Transverse colon (tissue), 4 donors: ENCODE results near the gene STAT5B. TPM values are rescaled to one million over a fixed set of nuclear protein-coding genes. Genes with fewer than 3 reads are reported as not detected.

ENCODE experiments used
- DNase-seq: peaks from one replicate; pipeline ENCODE4 v3.0.0-alpha.2; 2019
- H3K27ac ChIP-seq, 4 donors: fragments of 200-600 bp; sonication (generic); 2 replicates each; pipeline ENCODE4 v1.5.1; 2016 to 2018; ENCODE audit warnings: inconsistent platforms in 4 of 4
- H3K27me3 ChIP-seq: fragments of 200-600 bp; sonication (generic); 2 replicates; pipeline ENCODE4 v1.5.1; 2017; ENCODE audit warnings: inconsistent platforms
- H3K36me3 ChIP-seq, 4 donors: fragments of 200-600 bp; sonication (generic); 2 replicates each; pipeline ENCODE4 v1.5.1; 2017 to 2019; ENCODE audit warnings: inconsistent platforms in 4 of 4
- H3K4me1 ChIP-seq, 4 donors: fragments of 200-600 bp; sonication (generic); 2 replicates each; pipeline ENCODE4 v1.5.1; 2017 to 2020; ENCODE audit warnings: inconsistent platforms in 4 of 4
- H3K4me3 ChIP-seq, 4 donors: fragments of 200-600 bp; sonication (generic); 1 replicate in 1 of 4; 2 replicates in 3 of 4; pipeline versions ENCODE4 v1.5.1 to v1.6.1; 2017 to 2019; ENCODE audit warnings: inconsistent platforms in 4 of 4
- H3K9me3 ChIP-seq, 2 donors: fragments of 200-600 bp; sonication (generic); 2 replicates each; pipeline ENCODE4 v1.5.1; 2017 to 2019; ENCODE audit warnings: inconsistent platforms in 2 of 2
- EP300 ChIP-seq: sonication (generic); formaldehyde crosslinking; IDR thresholded peaks from one replicate; pipeline ENCODE4 v1.6.1; 2017; ENCODE audit warnings: antibody characterized with exemption, low read depth
- POLR2A ChIP-seq: fragments of 450-650 bp; IDR thresholded peaks from one replicate; pipeline ENCODE4 v1.6.1; 2016; ENCODE audit warnings: antibody characterized with exemption, mild to moderate bottlenecking, moderate library complexity
- POLR2AphosphoS5 ChIP-seq, 3 donors: sonication (generic); formaldehyde crosslinking; IDR thresholded peaks; one replicate each; pipeline ENCODE4 v1.6.1; 2016; ENCODE audit warnings: antibody characterized with exemption in 3 of 3
- WGBS, 2 donors: methylation state at CpG; one replicate each; pipeline ENCODE4 v1.1.5; 2018; ENCODE audit warnings: low coverage in 1 of 2; 5-methylcytosine and 5-hydroxymethylcytosine counted together
- in situ Hi-C, 4 donors: fragments of 200-750 bp; cut with MboI; loops; one replicate each; pipeline versions ENCODE4 v1.15.0 to v1.15.1; 2017; ENCODE audit warnings: low sequenced_read_pairs in 3 of 4, low pct_ligation_motif_present in 1 of 4, low pct_unique_long_range_greater_than_20kb in 1 of 4
- intact Hi-C: fragments of 100-400 bp; cut with DNase I; formaldehyde crosslinking; loops from one replicate; pipeline ENCODE4 v1.15.1; 2023; ENCODE audit warnings: low total_unique reads
- total RNA-seq, 4 donors: library from RNA; depleted of rRNA; stranded (reverse); fragments of >200 nt; gene quantifications; one replicate each; pipeline ENCODE4 v1.1.0, GENCODE V29; 2016
- TF ChIP-seq, protein P1 (sequence below), 5 experiments: fragments of 200-600 bp in 3 of 5; fragments of 450-650 bp in 2 of 5; sonication (generic) in 3 of 5; IDR thresholded peaks; 1 replicate in 2 of 5; 2 replicates in 3 of 5; pipeline ENCODE4 v1.5.1; 2016 to 2017; ENCODE audit warnings: antibody characterized with exemption in 5 of 5, inconsistent platforms in 3 of 5, mild to moderate bottlenecking in 2 of 5, moderate library complexity in 1 of 5

The STAT5B gene
- total RNA-seq, 4 donors from 2014 or later, result 51.3 to 151 (median 79.1) TPM

DNA sequence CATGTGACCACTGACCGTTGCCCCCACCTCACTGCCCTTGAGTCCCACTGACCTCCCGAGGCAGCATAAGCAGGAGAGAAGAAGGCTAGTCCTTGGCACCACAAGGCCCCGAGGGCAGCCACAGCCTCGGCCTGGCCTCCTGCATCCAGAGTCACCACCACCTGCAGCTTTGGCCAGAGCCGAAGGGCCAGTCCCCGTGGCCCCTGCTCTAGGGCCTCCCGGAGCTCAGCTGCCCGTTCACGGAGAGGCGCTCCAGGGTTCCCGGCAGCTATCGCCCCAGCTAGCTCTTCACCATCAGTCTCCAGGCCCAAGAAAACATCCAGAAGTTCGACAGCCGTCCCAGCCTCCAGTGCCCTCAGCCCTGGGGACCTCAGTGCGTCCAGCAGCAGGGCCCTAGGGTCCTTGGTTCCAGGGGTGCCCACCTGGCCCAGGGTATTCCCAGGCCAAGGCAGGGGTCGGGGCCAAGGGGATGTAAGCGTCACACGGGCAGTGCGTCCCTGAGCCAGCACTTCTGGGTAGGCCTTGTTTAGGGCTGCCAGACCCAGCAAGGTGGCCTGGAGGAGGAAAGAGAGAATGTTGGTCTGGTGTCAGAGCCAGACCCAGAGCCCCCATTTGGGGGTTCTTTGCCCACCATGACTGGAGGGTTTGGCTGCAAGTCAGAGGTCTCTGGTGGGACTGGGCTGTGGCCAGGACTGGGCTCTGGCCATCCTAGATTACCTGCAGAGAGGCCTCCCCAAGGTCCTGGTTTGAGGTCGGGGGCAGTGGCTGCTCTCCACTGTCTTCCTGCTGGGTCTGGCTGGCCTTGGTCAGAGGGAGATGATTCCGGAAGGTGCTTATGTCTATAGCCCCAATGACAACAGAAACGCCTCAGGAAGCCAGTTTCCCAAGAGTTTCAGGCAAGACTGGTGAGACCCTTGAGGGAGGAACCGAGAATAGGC, 83.7 kb downstream of the STAT5B start:
- no peak for DNase-seq
- Histone ChIP-seq H3K4me1 (peaks cover 16 to 20% (median 19%) of the 10 kb centered on the region in 4 donors), H3K9me3 (no peaks in the 10 kb centered on the region), H3K27ac (no peak overlapping the region), H3K4me3 (no peak overlapping the region), H3K36me3 (no peaks in the 10 kb centered on the region), H3K27me3 (no peaks in the 10 kb centered on the region)
- 90% methylated on average over 23 of the region's 23 CpGs; no CpG with 5 or more reads in 1 of the 2 donors for WGBS, 2 donors
- intact Hi-C loops, result no loop called here
- in situ Hi-C loops, result no loop called here
- TF ChIP-seq POLR2A, result no peak
- no peak for TF ChIP-seq POLR2AphosphoS5 (IDR thresholded peaks at IDR 0.05)
- TF ChIP-seq, protein P1, sequence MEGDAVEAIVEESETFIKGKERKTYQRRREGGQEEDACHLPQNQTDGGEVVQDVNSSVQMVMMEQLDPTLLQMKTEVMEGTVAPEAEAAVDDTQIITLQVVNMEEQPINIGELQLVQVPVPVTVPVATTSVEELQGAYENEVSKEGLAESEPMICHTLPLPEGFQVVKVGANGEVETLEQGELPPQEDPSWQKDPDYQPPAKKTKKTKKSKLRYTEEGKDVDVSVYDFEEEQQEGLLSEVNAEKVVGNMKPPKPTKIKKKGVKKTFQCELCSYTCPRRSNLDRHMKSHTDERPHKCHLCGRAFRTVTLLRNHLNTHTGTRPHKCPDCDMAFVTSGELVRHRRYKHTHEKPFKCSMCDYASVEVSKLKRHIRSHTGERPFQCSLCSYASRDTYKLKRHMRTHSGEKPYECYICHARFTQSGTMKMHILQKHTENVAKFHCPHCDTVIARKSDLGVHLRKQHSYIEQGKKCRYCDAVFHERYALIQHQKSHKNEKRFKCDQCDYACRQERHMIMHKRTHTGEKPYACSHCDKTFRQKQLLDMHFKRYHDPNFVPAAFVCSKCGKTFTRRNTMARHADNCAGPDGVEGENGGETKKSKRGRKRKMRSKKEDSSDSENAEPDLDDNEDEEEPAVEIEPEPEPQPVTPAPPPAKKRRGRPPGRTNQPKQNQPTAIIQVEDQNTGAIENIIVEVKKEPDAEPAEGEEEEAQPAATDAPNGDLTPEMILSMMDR (IDR thresholded peaks at IDR 0.05), result no peak
- no peak for TF ChIP-seq EP300

DNA sequence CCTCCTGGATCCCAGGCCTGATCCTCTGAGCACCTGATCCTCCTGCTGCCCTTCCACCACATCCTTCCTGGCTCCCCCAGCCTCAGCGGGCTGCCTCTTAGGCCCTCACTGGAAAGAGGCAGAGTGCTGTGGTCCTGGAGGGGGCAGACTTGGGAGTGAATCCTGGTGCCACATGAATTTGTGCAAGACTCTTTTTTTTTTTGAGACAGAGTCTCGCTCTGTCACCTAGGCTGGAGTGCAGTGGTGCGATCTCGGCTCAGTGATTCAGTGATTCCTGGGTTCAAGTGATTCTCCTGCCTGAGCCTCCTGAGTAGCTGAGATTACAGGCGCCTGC, 84.9 kb downstream of the STAT5B start:
- Histone ChIP-seq H3K4me1 (peaks cover 16 to 20% (median 19%) of the 10 kb centered on the region in 4 donors), H3K9me3 (no peaks in the 10 kb centered on the region), H3K27me3 (no peaks in the 10 kb centered on the region), H3K36me3 (no peaks in the 10 kb centered on the region), H3K4me3 (no peak overlapping the region), H3K27ac (no peak overlapping the region)
- DNase-seq, result no peak
- 95% methylated on average over 5 of the region's 5 CpGs; no CpG with 5 or more reads in 1 of the 2 donors for WGBS, 2 donors
- in situ Hi-C loops (no loop called here), intact Hi-C loops (no loop called here)
- TF ChIP-seq EP300, result no peak
- TF ChIP-seq, protein P1 (IDR thresholded peaks at IDR 0.05), result no peak
- TF ChIP-seq POLR2AphosphoS5 (IDR thresholded peaks at IDR 0.05), result no peak
- no peak for TF ChIP-seq POLR2A

DNA sequence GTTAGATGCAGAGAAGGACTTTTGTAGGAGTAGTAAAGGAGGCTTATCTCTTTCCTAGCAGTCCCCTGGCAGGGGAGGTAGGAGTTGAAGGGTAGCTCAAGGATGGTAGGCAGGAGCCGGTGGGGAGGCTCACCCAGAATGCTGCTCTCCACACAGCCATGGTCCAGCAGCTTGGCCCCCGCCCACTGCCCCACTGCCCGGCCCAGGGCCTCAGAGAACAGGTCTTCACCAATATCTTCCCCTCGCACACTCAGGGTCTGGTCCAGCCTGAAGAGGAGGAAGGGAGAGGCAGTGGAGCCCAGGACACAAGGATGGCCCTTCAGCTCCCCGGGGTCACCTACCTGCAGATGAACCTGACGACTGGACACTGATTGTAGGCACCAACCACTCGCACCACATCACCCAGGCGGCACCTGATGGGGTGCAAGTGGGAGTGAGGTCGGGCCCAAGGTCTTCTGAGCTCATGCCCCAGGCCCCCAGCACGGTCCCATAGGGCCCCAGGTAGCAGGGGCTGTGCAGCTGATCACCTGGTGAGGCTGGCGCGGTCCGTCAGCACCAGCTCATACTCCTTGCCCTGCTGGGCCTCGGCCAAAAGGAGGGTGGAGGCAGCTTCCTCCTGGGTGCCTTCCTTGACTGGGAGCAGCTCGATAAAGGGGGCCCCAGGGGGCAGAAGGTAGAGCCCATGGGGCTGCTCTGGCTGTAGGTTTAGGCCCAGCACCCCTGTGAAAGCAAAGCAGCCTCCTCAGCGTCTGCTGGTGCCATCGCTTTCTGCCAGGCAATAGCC, 85.5 kb downstream of the STAT5B start:
- Histone ChIP-seq H3K9me3 (no peaks in the 10 kb centered on the region), H3K27me3 (no peaks in the 10 kb centered on the region), H3K4me3 (no peak overlapping the region), H3K36me3 (no peaks in the 10 kb centered on the region), H3K4me1 (peaks cover 16 to 20% (median 19%) of the 10 kb centered on the region in 4 donors), H3K27ac (no peak overlapping the region)
- 91% methylated on average over 15 of the region's 17 CpGs; no CpG with 5 or more reads in 1 of the 2 donors for WGBS, 2 donors
- no peak for DNase-seq
- intact Hi-C loops (no loop called here), in situ Hi-C loops (no loop called here)
- TF ChIP-seq POLR2AphosphoS5 (IDR thresholded peaks at IDR 0.05), result no peak
- TF ChIP-seq, protein P1 (IDR thresholded peaks at IDR 0.05), result no peak
- TF ChIP-seq POLR2A, result no peak
- TF ChIP-seq EP300, result no peak

DNA sequence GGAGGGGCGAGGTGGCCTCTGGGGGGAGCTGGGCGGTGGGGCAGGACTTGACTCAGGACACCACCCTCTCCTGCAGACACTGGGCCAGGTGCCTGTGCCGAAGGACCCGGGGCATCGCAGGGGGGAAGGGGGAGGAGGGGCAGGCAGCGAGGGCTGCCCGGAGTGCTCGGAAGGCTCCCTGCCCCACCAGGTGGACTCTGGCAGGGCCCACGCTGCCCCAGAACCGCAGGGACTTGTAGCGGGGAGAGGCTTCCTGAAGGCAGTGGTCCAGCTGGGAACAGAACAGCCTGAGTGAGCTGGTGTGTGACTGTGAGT, 86.6 kb downstream of the STAT5B start:
- 86% methylated on average over 11 of the region's 11 CpGs; no CpG with 5 or more reads in 1 of the 2 donors for WGBS, 2 donors
- intact Hi-C loops (no loop called here), in situ Hi-C loops (no loop called here)
- no peak for DNase-seq
- Histone ChIP-seq H3K36me3 (no peaks in the 10 kb centered on the region), H3K9me3 (no peaks in the 10 kb centered on the region), H3K27ac (no peak overlapping the region), H3K27me3 (no peaks in the 10 kb centered on the region), H3K4me1 (peaks cover 19 to 23% (median 21%) of the 10 kb centered on the region in 4 donors), H3K4me3 (no peak overlapping the region)
- TF ChIP-seq, protein P1 (IDR thresholded peaks at IDR 0.05), result no peak
